Panc1 (cell line): ENCODE measurements around the gene GPR55.

Experiments
- POLR2AphosphoS5 ChIP-seq: IDR thresholded peaks from 2 replicates; pipeline ENCODE4 v1.6.1; 2012; ENCODE audit warnings: mild to moderate bottlenecking, low read depth, low read length, moderate library complexity
- TCF7L2 ChIP-seq: IDR thresholded peaks from 2 replicates; pipeline ENCODE4 v1.6.1; 2011; ENCODE audit warnings: mild to moderate bottlenecking, low read depth, low read length, inconsistent platforms
- TF ChIP-seq, protein P1 (sequence below): fragments of 450-650 bp; IDR thresholded peaks from 2 replicates; pipeline ENCODE4 v1.5.1; 2017; ENCODE audit warnings: mild to moderate bottlenecking
- TF ChIP-seq, protein P2 (sequence below), 2 experiments: IDR thresholded peaks; 2 replicates each; pipeline ENCODE4 v1.6.1; 2011 to 2012; ENCODE audit warnings: low read depth in 2 of 2, control low read depth in 1 of 2, low read length in 1 of 2, mild to moderate bottlenecking in 1 of 2, moderate library complexity in 1 of 2; ENCODE audit not compliant: insufficient read depth in 1 of 2

DNA sequence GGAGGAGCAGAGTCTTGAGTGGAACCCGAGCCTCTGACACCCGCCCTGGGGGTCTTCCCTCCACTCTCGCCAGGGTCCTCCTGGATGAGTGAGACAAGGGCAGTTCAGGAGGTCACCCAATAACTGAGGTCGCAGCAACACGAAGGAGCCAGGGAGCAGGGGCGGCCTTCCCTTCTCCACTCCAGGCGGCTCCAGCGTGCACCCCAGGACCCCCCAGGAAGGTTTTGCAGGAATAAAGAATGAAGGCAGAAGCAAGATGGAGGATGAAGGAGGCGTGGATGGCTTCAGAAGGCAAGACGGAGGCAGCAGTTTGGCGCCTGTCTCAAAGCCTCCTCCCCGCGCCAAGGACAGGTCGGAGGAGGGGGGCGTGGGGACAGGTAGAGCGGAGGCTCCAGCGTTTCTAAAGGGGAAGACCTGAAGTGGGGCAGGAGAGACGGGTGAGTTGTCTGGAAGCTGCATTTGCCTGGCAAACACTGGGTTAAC lies 60.9 kb downstream of the GPR55 start:
- TF ChIP-seq, protein P1, sequence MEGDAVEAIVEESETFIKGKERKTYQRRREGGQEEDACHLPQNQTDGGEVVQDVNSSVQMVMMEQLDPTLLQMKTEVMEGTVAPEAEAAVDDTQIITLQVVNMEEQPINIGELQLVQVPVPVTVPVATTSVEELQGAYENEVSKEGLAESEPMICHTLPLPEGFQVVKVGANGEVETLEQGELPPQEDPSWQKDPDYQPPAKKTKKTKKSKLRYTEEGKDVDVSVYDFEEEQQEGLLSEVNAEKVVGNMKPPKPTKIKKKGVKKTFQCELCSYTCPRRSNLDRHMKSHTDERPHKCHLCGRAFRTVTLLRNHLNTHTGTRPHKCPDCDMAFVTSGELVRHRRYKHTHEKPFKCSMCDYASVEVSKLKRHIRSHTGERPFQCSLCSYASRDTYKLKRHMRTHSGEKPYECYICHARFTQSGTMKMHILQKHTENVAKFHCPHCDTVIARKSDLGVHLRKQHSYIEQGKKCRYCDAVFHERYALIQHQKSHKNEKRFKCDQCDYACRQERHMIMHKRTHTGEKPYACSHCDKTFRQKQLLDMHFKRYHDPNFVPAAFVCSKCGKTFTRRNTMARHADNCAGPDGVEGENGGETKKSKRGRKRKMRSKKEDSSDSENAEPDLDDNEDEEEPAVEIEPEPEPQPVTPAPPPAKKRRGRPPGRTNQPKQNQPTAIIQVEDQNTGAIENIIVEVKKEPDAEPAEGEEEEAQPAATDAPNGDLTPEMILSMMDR, result no peak
- TF ChIP-seq, protein P2, sequence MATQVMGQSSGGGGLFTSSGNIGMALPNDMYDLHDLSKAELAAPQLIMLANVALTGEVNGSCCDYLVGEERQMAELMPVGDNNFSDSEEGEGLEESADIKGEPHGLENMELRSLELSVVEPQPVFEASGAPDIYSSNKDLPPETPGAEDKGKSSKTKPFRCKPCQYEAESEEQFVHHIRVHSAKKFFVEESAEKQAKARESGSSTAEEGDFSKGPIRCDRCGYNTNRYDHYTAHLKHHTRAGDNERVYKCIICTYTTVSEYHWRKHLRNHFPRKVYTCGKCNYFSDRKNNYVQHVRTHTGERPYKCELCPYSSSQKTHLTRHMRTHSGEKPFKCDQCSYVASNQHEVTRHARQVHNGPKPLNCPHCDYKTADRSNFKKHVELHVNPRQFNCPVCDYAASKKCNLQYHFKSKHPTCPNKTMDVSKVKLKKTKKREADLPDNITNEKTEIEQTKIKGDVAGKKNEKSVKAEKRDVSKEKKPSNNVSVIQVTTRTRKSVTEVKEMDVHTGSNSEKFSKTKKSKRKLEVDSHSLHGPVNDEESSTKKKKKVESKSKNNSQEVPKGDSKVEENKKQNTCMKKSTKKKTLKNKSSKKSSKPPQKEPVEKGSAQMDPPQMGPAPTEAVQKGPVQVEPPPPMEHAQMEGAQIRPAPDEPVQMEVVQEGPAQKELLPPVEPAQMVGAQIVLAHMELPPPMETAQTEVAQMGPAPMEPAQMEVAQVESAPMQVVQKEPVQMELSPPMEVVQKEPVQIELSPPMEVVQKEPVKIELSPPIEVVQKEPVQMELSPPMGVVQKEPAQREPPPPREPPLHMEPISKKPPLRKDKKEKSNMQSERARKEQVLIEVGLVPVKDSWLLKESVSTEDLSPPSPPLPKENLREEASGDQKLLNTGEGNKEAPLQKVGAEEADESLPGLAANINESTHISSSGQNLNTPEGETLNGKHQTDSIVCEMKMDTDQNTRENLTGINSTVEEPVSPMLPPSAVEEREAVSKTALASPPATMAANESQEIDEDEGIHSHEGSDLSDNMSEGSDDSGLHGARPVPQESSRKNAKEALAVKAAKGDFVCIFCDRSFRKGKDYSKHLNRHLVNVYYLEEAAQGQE (IDR thresholded peaks at IDR 0.05; ENCODE audit: insufficient read depth in 1 of 2, low read depth in 2 of 2, low read length in 1 of 2), result no peak
- TF ChIP-seq POLR2AphosphoS5 (no peak), TCF7L2 (no peak)
